Upper lobe of left lung (tissue), 4 donors: ENCODE data around the gene EPO.

Experiments
- POLR2A ChIP-seq, 4 donors: fragments of 450-650 bp; IDR thresholded peaks; one replicate each; pipeline ENCODE4 v1.5.1; 2016 to 2017; ENCODE audit warnings: antibody characterized with exemption in 4 of 4, mild to moderate bottlenecking in 2 of 4
- TF ChIP-seq, protein P1 (sequence below), 6 experiments: fragments of 450-650 bp in 4 of 6; fragments of 200-600 bp in 2 of 6; sonication (generic) in 2 of 6; IDR thresholded peaks; one replicate each; pipeline ENCODE4 v1.5.1; 2016 to 2019; ENCODE audit warnings: antibody characterized with exemption in 6 of 6

DNA sequence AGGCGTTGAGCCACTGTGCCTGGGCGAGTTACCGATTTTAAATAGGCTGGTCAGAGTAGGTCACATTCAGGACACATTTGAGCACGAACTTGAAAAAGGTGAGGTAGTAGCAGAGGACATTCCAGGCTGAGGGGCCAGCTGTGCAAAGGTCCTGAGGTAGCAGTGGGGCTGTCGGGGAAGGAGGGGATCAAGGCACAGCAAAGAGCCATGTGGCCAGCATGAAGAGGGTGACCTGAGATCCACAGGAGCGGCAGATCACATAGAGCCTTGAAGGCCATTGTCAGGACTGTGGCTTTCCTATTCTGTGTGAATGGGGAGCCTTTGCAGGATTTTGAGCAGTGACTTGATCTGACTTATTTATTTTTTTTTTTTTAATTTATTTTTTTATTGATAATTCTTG lies 19.7 kb downstream of the EPO start:
- TF ChIP-seq, protein P1, sequence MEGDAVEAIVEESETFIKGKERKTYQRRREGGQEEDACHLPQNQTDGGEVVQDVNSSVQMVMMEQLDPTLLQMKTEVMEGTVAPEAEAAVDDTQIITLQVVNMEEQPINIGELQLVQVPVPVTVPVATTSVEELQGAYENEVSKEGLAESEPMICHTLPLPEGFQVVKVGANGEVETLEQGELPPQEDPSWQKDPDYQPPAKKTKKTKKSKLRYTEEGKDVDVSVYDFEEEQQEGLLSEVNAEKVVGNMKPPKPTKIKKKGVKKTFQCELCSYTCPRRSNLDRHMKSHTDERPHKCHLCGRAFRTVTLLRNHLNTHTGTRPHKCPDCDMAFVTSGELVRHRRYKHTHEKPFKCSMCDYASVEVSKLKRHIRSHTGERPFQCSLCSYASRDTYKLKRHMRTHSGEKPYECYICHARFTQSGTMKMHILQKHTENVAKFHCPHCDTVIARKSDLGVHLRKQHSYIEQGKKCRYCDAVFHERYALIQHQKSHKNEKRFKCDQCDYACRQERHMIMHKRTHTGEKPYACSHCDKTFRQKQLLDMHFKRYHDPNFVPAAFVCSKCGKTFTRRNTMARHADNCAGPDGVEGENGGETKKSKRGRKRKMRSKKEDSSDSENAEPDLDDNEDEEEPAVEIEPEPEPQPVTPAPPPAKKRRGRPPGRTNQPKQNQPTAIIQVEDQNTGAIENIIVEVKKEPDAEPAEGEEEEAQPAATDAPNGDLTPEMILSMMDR (IDR thresholded peaks at IDR 0.05) = no peak
- TF ChIP-seq POLR2A (IDR thresholded peaks at IDR 0.05) = no peak
